Sciatic nerve (tissue), 2 donors: ENCODE measurements around the gene COX8C. TPM values are rescaled to one million over a fixed set of nuclear protein-coding genes. Genes with fewer than 3 reads are reported as not detected.

Source experiments
- ATAC-seq: fragments of 200-7000 bp; cut with Tn5 transposase; one replicate; pipeline ENCODE4 v1.9.1; 2020; ENCODE audit warnings: mild to moderate bottlenecking, moderate library complexity
- DNase-seq: peaks from one replicate; pipeline ENCODE4 v3.0.0-alpha.2; 2020; ENCODE audit warnings: low spot score
- intact Hi-C: fragments of 100-400 bp; cut with DNase I; formaldehyde crosslinking; loops from one replicate; pipeline ENCODE4 v1.14.2; 2022
- total RNA-seq: library from RNA; stranded (reverse); fragmentation: NEBNext Ultra II Directional; extraction: Animal tissue kit (Norgen Biotek cat#: 25700); gene quantifications from one replicate; pipeline ENCODE4 v1.2.1, GENCODE V29; 2021
- donor health status: DM: no; HTN: no; CAD: no.
- donor health status: DM: no; HTN: no; CAD: no.

COX8C gene
- not detected for total RNA-seq

GRCh38 chr14:93346926-93347721 is at the start of gene COX8C:
Gene COX8C, plus strand, starts transcription at chr14:93347182. Its CDS starts 87 bp downstream, at chr14:93347269.
- intact Hi-C loops = no loop called here
- no peak for DNase-seq
- no peak for ATAC-seq

- ATAC-seq (no peak), DNase-seq (no peak)
- intact Hi-C loops = no loop called here
Observed at GRCh38 chr14:93299416-93299815, 47.6 kb upstream of the COX8C start.

GRCh38 chr14:93299866-93300265 is 47.1 kb upstream of the COX8C start:
- DNase-seq (no peak), ATAC-seq (no peak)
- intact Hi-C loops = no loop called here

- intact Hi-C loops = no loop called here
- ATAC-seq (no peak), DNase-seq (no peak)
Observed at GRCh38 chr14:93301821-93302447, 45.0 kb upstream of the COX8C start.

- ATAC-seq = no peak
- intact Hi-C loops = no loop called here
Observed at GRCh38 chr14:93302688-93303581, 44.0 kb upstream of the COX8C start.

GRCh38 chr14:93303659-93304058 is 43.3 kb upstream of the COX8C start:
- intact Hi-C loops = no loop called here
- DNase-seq = no peak
- ATAC-seq = no peak

More at GRCh38 chr14:93302688-93303581, 44.0 kb upstream of the COX8C start:
- no peak for DNase-seq

GRCh38 chr14:93304771-93305170 is 42.2 kb upstream of the COX8C start:
- no peak for ATAC-seq
- intact Hi-C loops = no loop called here
- no peak for DNase-seq

GRCh38 chr14:93305725-93306418 is 41.1 kb upstream of the COX8C start:
- intact Hi-C loops = no loop called here
- no peak for DNase-seq
- ATAC-seq = no peak

- intact Hi-C loops = no loop called here
- ATAC-seq (no peak), DNase-seq (no peak)
Observed at GRCh38 chr14:93306812-93307211, 40.2 kb upstream of the COX8C start.

- ATAC-seq = no peak
- DNase-seq = no peak
- intact Hi-C loops = no loop called here
Observed at GRCh38 chr14:93308686-93309345, 38.2 kb upstream of the COX8C start.

GRCh38 chr14:93309427-93309966 is 37.5 kb upstream of the COX8C start:
- no peak for ATAC-seq
- no peak for DNase-seq
- intact Hi-C loops = no loop called here

- ATAC-seq (no peak), DNase-seq (no peak)
- intact Hi-C loops = no loop called here
Observed at GRCh38 chr14:93311082-93311481, 35.9 kb upstream of the COX8C start.

- no peak for ATAC-seq
- DNase-seq = no peak
- intact Hi-C loops = no loop called here
Observed at GRCh38 chr14:93315575-93315974, 31.4 kb upstream of the COX8C start.

GRCh38 chr14:93316716-93317115 is 30.3 kb upstream of the COX8C start:
- DNase-seq (no peak), ATAC-seq (no peak)
- intact Hi-C loops = no loop called here

GRCh38 chr14:93317210-93317874 is 29.6 kb upstream of the COX8C start:
- intact Hi-C loops = no loop called here
- DNase-seq (no peak), ATAC-seq (no peak)

- DNase-seq (no peak), ATAC-seq (no peak)
- intact Hi-C loops = no loop called here
Observed at GRCh38 chr14:93317875-93318807, 28.8 kb upstream of the COX8C start.

- DNase-seq (no peak), ATAC-seq (no peak)
- intact Hi-C loops = no loop called here
Observed at GRCh38 chr14:93318927-93319326, 28.1 kb upstream of the COX8C start.
